ENCODE results near the gene PROSER2.

Gene PROSER2

DNA sequence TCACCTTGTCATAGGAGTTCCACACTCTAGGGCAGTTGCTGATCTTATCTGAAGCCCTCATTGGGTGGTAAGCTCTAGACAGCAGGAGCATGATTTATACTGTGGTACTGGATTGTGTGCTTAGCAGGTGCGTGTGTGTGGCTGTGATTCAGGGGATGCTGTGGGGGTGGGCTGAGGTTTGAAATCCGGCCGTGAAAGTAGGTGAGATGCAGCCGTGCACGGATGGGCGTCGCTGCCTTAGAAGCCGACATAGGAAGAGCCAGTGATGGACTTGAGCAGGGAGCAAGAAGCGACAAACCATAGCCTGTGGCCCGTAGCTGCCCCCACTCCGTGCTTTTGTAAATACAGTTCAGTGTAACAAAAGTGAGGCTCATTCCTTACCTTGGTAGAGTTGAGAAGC, 38.2 kb downstream of the PROSER2 start:
- no peak for DNase-seq
- in situ Hi-C loops (cut with MboI; ENCODE audit: low pct_unique_long_range_greater_than_20kb, low sequenced_read_pairs), result no loop called here

DNA sequence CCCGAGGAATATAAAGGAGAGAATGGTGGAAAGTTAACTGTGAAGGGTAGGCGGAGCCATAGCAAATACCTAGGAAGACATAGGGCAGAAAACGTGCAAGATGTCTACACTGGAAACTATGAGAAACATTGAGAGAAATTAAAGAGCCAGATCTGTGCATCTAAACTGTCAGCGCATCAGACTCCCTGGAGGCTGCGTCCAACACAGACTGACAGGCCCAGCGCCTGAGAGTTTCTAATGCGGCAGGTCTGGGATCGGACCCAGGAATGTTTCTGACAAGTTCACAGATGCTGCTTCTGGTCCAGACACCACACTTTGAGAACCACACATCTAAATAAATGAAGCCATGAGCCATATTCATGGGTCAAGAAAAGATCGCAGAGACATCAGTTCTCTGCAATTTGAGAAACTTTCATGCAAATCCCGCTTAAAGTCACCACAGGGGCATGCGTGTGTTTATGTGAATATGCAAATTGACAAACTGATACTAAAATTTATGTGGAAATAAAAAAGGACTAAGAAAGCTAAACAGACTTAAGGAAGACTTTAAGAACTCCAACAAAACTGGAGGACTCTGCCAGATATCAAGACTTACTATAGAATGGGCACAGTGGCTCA, 38.8 kb downstream of the PROSER2 start:
- in situ Hi-C loops (cut with MboI; ENCODE audit: low pct_unique_long_range_greater_than_20kb, low sequenced_read_pairs), result no loop called here
- DNase-seq, result no peak

DNA sequence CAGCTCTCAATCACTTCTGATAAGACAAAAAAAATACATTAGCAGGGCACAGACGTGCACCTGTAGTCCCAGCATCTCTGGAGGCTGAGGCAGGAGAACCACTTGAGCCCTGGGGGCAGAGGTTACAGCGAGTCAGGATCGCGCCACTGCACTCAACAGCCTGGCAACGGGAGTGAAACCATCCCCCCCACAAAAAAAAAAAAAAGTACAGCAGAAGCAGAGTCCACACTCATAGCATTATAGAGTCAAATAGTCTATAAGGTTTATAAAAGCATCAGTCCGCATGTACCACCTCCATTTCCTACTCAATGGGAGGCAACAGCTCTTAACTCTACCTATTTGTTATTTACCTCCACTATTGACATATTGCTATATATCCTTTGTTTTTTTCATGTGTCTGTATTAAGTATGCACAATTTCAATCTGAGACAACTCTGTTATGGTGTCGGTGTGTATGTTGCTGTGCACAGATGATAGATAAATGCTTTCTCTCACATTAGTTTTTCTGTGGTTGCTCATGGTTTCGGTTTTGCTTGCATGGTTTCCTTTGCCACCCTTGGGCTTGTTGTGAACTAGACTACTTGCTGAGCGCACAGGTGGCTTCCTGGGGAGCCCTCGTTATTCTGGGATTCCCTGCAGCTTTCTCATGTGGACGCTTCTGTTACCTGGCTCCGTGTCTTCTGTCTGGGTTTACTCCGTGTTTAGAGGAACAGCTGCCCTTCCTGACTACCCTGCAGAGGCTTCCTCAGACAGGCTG, 40.4 kb downstream of the PROSER2 start:
- in situ Hi-C loops (cut with MboI; ENCODE audit: low pct_unique_long_range_greater_than_20kb, low sequenced_read_pairs), result no loop called here
- no peak for DNase-seq

DNA sequence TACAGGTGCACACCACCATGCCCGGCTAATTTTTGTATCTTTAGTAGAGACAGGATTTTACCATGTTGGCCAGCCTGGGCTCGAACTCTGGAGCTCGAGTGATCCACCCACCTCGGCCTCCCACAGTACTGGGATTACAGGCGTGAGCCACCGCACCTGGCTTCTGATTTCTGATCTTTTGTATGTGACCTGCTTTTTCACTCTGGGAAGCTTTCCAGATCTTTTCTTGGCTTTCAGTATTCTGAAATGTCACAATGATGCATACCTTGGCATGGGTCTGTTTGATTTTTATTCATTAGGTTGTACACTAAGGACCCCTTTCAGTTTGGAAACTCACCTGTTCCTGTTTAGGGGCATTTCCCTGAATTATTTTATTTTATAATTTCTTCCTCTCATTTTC, 41.6 kb downstream of the PROSER2 start:
- no peak for DNase-seq
- in situ Hi-C loops (cut with MboI; ENCODE audit: low pct_unique_long_range_greater_than_20kb, low sequenced_read_pairs), result no loop called here

DNA sequence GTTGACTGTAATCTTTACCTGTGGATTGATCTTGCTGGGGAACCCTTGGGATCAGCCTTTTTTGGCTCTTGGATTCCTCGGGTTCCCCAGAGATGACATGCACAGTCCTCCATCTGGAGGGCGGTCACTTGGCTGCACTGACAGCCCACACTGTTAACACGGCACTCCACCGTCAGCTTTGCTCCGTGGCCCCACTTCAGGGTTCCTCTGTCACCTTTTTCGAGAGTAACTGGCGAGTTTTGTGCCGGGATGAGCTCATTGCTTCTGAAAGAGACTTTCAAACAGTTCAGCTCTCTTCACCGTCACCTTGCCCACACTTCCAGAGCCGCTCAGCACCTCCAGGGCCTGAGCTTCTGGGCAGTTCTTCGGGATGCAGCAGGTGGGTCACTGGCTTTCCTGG, 42.4 kb downstream of the PROSER2 start:
- DNase-seq, result no peak
- in situ Hi-C loops (cut with MboI; ENCODE audit: low pct_unique_long_range_greater_than_20kb, low sequenced_read_pairs), result no loop called here

DNA sequence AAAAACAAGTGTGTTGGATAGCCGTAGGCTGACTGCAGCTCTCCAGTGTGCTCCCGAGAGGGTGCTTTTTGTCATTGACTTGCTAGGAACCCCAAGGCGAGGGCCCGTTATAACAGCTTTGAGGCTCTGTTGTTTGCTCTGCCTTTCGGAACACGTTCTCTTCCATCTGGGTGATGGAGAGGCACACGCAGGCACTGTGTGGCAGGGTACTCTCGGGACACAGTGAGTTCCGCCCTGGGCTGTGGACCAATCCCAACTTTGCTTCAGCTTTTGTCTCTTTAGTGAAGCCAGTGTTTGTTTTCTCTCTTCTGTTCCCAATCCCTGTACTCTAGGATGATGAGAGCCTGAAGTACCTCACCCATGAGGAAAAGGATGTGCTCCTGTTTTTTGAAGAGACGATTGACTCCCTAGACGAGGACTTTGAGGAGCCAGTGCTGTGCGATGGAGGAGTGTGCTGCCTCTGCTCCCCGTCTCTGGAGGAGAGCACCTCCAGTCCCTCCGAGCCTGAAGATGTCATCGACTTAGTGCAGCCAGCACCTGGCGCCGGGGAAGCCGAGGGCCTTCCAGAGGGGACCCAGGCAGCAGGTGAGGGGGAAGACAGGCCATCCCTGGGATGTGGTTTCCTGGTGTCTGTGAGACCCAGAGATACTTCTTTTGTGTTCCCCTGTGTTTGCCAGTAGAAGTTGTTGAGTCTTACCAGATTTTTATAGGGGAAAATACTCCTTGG, 43.2 kb downstream of the PROSER2 start:
- in situ Hi-C loops (cut with MboI; ENCODE audit: low pct_unique_long_range_greater_than_20kb, low sequenced_read_pairs), result no loop called here
- DNase-seq, result no peak

DNA sequence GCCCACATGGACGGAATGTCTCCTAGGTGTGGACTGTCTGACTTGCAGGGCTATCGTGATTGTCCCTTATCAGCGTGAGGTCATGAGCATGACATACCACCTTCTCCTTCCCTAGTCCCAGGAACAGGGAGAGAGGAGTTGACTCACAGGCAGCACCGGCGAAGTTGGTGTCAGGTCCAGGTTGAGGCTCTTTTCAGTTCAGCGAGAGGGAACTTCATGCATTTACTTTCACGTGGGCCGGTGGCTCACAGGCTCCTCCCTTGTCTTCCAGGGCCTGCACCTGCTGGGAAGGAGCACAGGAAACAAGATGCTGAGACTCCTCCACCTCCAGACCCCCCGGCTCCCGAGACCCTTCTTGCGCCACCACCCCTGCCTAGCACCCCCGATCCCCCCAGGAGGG, 46.1 kb downstream of the PROSER2 start:
- no peak for DNase-seq
- in situ Hi-C loops (cut with MboI; ENCODE audit: low pct_unique_long_range_greater_than_20kb, low sequenced_read_pairs), result no loop called here

DNA sequence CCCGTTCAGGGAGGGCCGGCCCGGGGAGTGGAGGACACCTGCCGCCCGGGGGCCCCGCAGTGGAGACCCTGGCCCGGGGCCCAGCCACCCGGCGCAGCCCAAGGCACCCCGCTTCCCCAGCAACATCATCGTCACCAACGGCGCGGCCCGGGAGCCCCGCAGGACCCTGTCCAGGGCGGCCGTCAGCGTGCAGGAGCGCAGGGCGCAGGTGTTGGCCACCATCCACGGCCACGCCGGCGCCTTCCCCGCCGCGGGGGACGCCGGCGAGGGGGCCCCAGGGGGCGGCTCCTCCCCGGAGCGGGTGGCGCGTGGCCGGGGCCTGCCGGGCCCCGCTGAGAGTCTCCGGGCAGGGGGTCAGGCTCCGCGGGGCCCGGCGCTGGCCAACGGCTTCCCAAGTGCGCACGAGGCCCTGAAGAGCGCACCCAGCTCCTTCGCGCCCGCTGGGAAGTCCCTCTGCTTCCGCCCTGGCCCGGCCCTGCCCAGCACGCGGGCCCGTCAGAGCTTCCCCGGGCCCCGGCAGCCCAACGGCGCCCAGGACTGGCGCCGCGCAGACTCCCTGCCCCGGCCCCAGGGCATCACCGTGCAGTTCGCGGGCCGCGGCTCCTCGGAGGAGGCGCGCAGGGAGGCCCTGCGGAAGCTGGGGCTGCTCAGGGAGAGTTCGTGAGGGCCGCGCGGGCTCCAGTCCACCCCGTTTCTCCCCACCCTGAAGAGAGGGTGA, 46.7 kb downstream of the PROSER2 start:
- in situ Hi-C loops (cut with MboI; ENCODE audit: low pct_unique_long_range_greater_than_20kb, low sequenced_read_pairs), result no loop called here
- no peak for DNase-seq

DNA sequence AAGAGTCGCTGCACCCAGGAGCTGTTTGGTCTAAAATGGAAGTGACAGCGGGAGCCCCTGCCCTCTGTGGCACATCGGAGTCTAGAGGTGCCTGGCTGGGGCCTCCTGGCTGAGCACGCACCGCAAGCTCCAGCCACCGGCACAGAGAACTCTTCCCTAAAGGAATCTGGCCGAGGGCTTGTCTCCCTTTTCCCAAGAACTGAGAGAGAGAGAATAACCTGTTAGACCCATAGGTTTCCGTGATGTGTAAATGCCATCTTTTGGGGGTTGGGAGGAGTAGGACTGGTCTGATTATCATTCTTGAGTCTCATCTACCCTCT, 47.3 kb downstream of the PROSER2 start:
- in situ Hi-C loops (cut with MboI; ENCODE audit: low pct_unique_long_range_greater_than_20kb, low sequenced_read_pairs), result no loop called here
- DNase-seq, result no peak

DNA sequence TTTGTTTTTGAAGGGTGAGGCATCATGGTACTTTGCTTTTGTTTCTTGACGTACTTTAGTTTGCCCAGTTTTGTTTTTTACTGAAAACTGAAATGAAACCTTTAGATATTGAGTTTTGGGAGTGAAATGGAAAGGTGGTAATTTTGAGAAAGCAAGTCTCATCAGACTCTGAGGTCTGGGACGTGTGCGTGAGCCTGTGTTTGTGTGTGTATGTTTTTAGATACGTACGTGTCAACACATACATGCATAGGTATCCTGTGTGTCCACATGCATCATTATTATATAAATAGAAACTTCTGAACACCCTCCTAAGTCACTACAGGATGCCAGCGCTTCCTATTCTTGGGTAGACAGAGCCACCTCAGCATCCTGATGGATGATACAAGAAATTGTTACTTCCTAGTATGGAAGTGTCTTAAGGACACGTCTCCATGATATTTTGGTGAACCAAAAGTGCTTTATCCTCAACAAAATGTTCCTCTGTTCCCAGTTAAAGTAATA, 47.8 kb downstream of the PROSER2 start:
- in situ Hi-C loops (cut with MboI; ENCODE audit: low pct_unique_long_range_greater_than_20kb, low sequenced_read_pairs), result no loop called here
- no peak for DNase-seq

DNA sequence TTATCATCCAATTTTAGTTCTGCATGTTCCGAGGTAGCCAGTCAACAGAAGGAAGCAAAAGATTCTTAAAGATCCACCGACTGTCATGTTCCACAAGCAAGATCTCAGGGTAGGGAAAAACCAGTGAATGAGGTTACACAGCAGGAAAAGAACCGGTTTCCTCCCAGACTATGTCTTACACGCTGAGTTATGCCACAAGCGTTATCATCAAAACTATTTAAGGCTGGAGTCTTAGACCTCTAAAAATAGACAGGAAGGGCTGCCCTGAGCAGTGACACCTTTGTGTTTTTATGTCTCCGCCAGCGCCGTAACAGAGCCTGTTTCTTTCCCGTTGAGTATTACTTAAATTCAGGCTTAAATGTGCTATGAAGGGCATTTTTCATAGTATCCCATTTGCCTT, 48.3 kb downstream of the PROSER2 start:
- in situ Hi-C loops (cut with MboI; ENCODE audit: low pct_unique_long_range_greater_than_20kb, low sequenced_read_pairs), result no loop called here
- DNase-seq, result peak; percentile 53

DNA sequence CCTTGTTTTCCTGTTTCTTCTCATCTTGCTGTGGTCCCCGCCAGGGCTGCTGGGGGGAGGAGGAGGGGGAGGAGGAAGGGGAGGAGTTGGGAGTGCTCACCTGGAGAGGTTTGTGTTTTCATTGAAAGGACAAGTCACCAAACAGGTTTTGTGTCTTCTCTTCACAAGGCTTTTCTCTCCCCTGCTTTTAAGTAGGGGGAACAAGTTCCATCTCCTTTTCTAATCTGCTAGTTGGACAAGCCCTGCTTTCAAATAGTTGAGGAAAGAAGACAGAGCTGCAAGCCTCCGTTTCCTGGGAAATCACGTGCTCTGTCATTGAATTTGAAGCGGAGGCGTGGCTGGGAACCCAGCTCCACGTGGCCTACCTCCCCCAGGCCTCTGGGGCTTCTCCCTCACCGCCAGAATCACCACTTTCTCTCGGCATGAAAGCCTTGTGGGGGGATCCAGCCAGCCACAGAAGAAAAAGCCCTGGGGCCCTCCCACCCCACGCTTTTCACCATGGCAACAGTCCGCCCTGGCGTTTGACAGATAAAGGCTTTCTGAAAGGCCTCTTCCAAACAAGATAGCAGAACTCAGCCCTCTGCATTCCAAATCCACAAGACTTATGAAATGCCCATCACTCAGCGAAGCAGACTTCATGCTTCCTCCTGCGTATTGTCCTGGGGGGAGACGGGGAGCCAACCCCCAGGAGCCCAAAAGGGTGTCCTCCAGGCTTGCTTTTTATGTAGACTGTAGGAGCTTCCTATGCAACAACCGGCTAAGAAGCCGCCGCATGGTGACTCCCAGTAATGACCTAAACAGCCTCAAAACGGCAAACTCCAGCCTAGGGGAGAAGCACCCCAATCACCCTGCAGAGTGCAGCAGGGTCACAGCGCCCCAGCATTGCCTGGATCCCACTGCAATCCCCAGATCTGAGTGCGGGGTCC, 51.7 kb downstream of the PROSER2 start:
- DNase-seq, result peak; percentile 91
- in situ Hi-C loops (cut with MboI; ENCODE audit: low pct_unique_long_range_greater_than_20kb, low sequenced_read_pairs), result no loop called here

DNA sequence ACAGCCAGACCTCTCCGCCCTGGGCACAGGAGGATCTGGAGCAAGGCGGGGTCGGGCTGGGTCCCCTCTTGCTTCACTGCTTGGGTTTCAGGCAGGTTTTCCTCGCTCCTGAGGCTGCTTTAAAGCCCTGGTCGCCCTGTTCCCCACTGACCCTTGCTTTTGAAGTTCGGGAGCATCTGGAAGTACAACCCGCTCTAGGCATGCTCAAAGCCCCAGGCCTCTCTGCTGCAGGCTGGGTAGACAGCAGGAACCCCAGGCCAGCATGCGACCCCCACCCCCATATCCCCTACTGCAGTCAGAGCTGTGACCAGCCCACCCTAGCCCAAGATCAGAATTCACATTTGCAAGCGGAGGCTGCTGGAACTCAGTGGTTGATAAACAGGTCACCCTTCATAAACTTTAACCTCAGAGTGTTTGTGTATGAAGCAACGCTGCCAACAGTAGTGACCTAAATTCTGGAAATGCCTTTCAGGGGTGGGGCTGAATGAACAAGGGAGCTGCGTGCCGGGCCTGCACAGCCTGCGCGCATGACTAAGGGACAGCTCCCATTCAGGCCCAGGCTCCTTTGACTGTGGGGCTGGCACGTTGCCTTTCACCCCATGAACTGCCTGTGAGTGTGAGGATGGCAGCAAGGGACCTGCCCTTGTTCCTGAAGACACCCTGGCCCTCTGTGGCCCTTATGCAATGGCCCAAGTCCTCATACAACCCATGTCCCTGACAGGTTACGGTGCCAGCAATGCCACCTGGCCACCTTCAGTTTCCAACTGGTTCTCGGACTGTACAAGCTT, 52.5 kb downstream of the PROSER2 start:
- DNase-seq, result no peak
- in situ Hi-C loops (cut with MboI; ENCODE audit: low pct_unique_long_range_greater_than_20kb, low sequenced_read_pairs), result no loop called here

DNA sequence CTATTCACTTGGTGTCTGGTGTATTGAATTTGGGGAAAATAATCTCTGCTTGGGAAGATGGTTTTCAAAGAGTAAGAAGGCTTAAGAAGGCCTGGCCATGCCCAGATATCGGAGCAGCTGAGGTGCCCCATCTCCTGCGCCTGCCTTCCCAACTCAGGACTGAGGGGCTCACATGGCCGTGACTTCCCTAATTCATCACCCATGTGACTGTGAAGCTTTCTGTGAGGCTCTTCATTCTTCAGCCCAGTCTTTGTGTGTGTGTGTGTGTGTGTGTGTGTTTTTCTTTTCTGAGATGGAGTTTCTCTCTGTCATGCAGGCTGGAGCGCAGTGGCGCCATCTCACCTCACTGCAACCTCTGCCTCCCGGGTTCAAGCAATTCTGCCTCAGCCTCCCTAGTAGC, 53.2 kb downstream of the PROSER2 start:
- in situ Hi-C loops (cut with MboI; ENCODE audit: low pct_unique_long_range_greater_than_20kb, low sequenced_read_pairs), result no loop called here
- DNase-seq, result peak; percentile 24

DNA sequence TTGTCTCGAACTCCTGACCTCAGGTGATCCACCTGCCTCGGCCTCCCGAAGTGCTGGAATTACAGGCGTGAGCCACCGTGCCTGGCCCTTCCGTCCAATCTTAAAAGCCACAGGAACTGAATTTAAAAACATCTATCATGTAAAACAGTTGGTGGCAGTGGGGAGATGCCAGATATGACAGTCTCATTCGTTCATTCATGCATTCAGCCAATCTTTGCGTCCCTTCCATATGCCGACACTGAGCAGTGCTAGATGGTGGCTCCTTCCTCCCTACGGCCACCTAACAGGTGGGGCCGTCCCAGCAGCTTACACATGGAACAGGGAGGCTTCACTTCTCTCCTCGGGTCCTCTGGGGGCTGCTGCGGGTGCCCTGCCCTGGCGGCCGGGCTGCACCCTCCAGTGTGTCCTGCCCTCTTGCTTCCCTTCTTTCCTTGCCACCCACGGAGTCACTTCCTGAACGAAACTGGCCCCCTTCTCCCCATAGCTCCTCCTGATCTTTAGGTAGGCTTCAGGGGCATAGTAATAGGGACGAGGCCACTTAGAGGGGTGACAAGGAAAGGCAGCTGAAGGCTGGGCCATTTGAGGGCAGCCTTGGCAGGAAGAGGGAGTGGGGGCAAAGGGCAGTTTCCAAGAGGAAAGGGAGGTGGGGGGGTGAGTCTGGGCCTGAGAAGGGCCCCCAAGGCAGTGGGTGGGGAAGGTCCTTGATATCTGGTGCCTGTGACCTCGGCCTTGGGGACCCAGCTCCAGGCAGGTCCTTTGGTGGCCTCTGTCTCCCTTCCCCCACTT, 53.8 kb downstream of the PROSER2 start:
- no peak for DNase-seq
- in situ Hi-C loops (cut with MboI; ENCODE audit: low pct_unique_long_range_greater_than_20kb, low sequenced_read_pairs), result no loop called here

DNA sequence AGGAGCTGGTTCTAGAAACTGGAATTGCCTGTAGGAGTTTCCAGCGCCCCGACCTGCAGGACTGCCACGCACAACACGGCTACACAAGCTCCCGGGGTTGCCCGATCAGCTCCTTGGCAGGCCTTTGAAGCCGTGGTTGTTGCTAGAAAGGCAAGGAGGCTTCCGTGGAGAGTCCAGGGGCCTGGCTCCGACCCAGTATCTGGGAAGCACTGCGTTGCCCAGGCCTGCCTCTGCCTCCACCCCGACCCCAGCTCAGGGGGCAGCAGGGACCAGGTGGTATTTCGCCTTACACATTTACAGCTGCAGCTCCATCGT, 54.4 kb downstream of the PROSER2 start:
- in situ Hi-C loops (cut with MboI; ENCODE audit: low pct_unique_long_range_greater_than_20kb, low sequenced_read_pairs), result no loop called here
- DNase-seq, result no peak

DNA sequence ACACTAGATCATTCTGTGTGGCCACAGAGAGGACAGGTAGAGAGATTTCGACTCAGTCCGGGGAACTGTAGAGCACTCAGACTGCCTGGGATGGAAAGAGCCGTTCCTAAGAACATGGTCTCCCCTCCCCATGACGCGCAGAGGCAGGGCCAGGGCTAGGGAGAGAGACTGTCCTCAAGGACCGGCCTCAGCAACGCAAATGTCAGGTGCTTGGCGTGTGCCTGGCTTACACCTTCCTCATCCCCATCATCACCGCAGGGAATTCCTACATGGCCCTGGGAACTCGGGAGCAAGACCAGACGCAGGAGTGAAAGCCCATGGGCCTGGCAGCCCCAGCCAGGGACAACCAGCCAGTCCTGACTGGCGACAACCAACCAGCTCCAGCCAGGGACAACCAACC, 55.6 kb downstream of the PROSER2 start:
- in situ Hi-C loops (cut with MboI; ENCODE audit: low pct_unique_long_range_greater_than_20kb, low sequenced_read_pairs), result no loop called here
- no peak for DNase-seq
